ENCODE data around the gene NAPSA.

DNA sequence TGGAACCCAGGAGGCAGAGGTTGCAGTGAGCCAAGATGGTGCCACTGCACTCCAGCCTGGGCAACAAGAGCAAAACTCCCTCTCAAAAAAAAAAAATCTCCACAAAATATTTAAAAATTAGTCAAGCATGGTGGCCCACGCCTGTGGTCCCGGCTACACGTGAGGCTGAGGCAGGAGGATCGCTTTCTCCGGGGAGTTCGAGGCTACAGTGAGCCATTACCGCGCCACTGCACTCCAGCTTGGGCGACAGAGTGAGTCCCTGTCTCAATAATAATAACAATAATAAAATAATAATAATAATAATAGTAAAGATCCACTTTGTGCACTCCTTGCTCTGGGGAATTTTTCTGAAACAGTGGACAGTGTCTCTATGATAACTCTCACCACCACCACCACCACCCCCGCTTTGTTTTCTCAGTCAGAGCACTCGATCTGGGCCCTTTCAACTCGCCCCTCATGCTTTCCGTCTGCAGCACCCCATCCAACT is 8.7 kb downstream of the NAPSA start:
- TF ChIP-seq CTCF (IDR thresholded peaks at IDR 0.05; ENCODE audit: insufficient read depth, low read depth, low read length) (no peak), EZH2 (IDR thresholded peaks at IDR 0.05; ENCODE audit: insufficient read depth, low read length) (no peak)

All from astrocyte (in vitro differentiated cells and primary cell).